Measurements from ENCODE around the gene CEPT1. TPM values are rescaled to one million over a fixed set of nuclear protein-coding genes. Genes with fewer than 3 reads are reported as not detected.

Gene CEPT1
- total and polyA plus RNA-seq, 2 of the 13 experiments (the other 11 are each of a cell fraction or from before 2014, with no cell fraction given): 35.7 to 48.2 TPM

GRCh38 chr1:111161843-111162487, 21.9 kb downstream of the CEPT1 start:
- ATAC-seq (no peak), DNase-seq (ENCODE audit: low spot score) (no peak), FAIRE-seq (no peak)
- H3K4me1 ChIP-seq (ENCODE audit: insufficient read depth, low read length): no peaks in the 10 kb centered on the region
- H3K4me3 ChIP-seq (replicated peaks in 1 of 3; ENCODE audit: insufficient read depth in 1 of 3, low read depth in 2 of 3, low read length in 3 of 3): no peak overlapping the region
- no peaks in the 10 kb centered on the region for H3K9me3 ChIP-seq (ENCODE audit: low read length)
- intact Hi-C loops (cut with micrococcal nuclease; ENCODE audit: unreplicated experiment): no loop called here
- no peak overlapping the region for H3K9ac ChIP-seq (ENCODE audit: insufficient read depth, low read depth, low read length)
- no TSS peak for BruUV-seq (replicated peaks)
- H3K79me2 ChIP-seq (ENCODE audit: insufficient read depth, low read length): peaks cover 3% of the 10 kb centered on the region
- H4K20me1 ChIP-seq (ENCODE audit: insufficient read depth, low read length): no peaks in the 10 kb centered on the region
- ChIA-PET CTCF (ENCODE audit: low intra/inter-chr PET ratio, low total read pairs) (no interaction called here), POLR2A (no interaction called here)
- H3K4me2 ChIP-seq (ENCODE audit: low read depth, low read length): no peak overlapping the region
- H3K27ac ChIP-seq (ENCODE audit: extremely low read length, insufficient read depth, low read length): no peak overlapping the region
- peaks cover 4 to 52% of the 10 kb centered on the region in 2 experiments for H3K36me3 ChIP-seq (replicated peaks in 1 of 2; ENCODE audit: control insufficient read depth in 1 of 2, insufficient read depth in 2 of 2, low read length in 2 of 2)
- TF ChIP-seq ERF (CRISPR knock-in tag; IDR thresholded peaks at IDR 0.05): no peak
- no peak for TF ChIP-seq NFKB2 (CRISPR knock-in tag; IDR thresholded peaks at IDR 0.05; ENCODE audit: borderline replicate concordance)
- TF ChIP-seq MTA1 (CRISPR knock-in tag; IDR thresholded peaks at IDR 0.05; ENCODE audit: borderline replicate concordance): no peak
- no peak for TF ChIP-seq IRF2 (CRISPR knock-in tag; IDR thresholded peaks at IDR 0.05)
- no peak for TF ChIP-seq GTF2F1 (IDR thresholded peaks at IDR 0.05; ENCODE audit: low read length)
- TF ChIP-seq, protein P1, sequence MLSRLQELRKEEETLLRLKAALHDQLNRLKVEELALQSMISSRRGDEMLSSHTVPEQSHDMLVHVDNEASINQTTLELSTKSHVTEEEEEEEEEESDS (CRISPR knock-in tag; IDR thresholded peaks at IDR 0.05; ENCODE audit: borderline replicate concordance): no peak
- no peak for TF ChIP-seq ZNF816 (CRISPR knock-in tag; IDR thresholded peaks at IDR 0.05; ENCODE audit: borderline replicate concordance)
- TF ChIP-seq ZNF577 (CRISPR knock-in tag; IDR thresholded peaks at IDR 0.05; ENCODE audit: borderline replicate concordance, low read depth): no peak
- H3K27me3 ChIP-seq (ENCODE audit: control insufficient read depth in 1 of 2, insufficient read depth in 2 of 2, low read length in 2 of 2): no peaks in the 10 kb centered on the region
- WGBS (ENCODE audit: low lambda C conversion rate): 97% methylated on average over 1 of the region's 1 CpG
- in situ Hi-C loops (cut with HindIII; ENCODE audit: extremely low pct_ligation_motif_present, low pct_unique_long_range_greater_than_20kb): no loop called here
- H2AFZ ChIP-seq (ENCODE audit: low read length): no peak overlapping the region

- H3K4me1 ChIP-seq (ENCODE audit: insufficient read depth, low read length): no peaks in the 10 kb centered on the region
- H3K9me3 ChIP-seq (ENCODE audit: low read length): no peaks in the 10 kb centered on the region
- POLR2A ChIA-PET: no interaction called here
- no peak overlapping the region for H3K4me3 ChIP-seq (replicated peaks in 1 of 3; ENCODE audit: insufficient read depth in 1 of 3, low read depth in 2 of 3, low read length in 3 of 3)
- 97% methylated on average over 2 of the region's 2 CpGs for WGBS (ENCODE audit: low lambda C conversion rate)
- CTCF ChIA-PET (ENCODE audit: low intra/inter-chr PET ratio, low total read pairs): no interaction called here
- no peaks in the 10 kb centered on the region for H3K79me2 ChIP-seq (ENCODE audit: insufficient read depth, low read length)
- H2AFZ ChIP-seq (ENCODE audit: low read length): no peak overlapping the region
- no peak for FAIRE-seq
- no peaks in the 10 kb centered on the region for H4K20me1 ChIP-seq (ENCODE audit: insufficient read depth, low read length)
- no peaks in the 10 kb centered on the region for H3K27me3 ChIP-seq (ENCODE audit: control insufficient read depth in 1 of 2, insufficient read depth in 2 of 2, low read length in 2 of 2)
- BruUV-seq (replicated peaks): TSS peak; percentile 21
- intact Hi-C loops (cut with micrococcal nuclease; ENCODE audit: unreplicated experiment) (no loop called here), in situ Hi-C loops (cut with HindIII; ENCODE audit: extremely low pct_ligation_motif_present, low pct_unique_long_range_greater_than_20kb) (no loop called here)
- TF ChIP-seq NFYB (CRISPR knock-in tag; IDR thresholded peaks at IDR 0.05): no peak
- TF ChIP-seq CCDC6 (CRISPR knock-in tag; IDR thresholded peaks at IDR 0.05): no peak
- TF ChIP-seq FOXK1 (CRISPR knock-in tag; IDR thresholded peaks at IDR 0.05; ENCODE audit: borderline replicate concordance, low read depth): no peak
- TF ChIP-seq TERF1 (CRISPR knock-in tag; IDR thresholded peaks at IDR 0.05): no peak
- TF ChIP-seq POLR2G (IDR thresholded peaks at IDR 0.05; ENCODE audit: low read depth, low read length): no peak
- no peak for TF ChIP-seq KLF16 (CRISPR knock-in tag; IDR thresholded peaks at IDR 0.05)
- H3K9ac ChIP-seq (ENCODE audit: insufficient read depth, low read depth, low read length): no peak overlapping the region
- no peak overlapping the region for H3K27ac ChIP-seq (ENCODE audit: extremely low read length, insufficient read depth, low read length)
- no peak for DNase-seq (ENCODE audit: low spot score)
- no peak overlapping the region for H3K4me2 ChIP-seq (ENCODE audit: low read depth, low read length)
- peaks cover 4 to 51% of the 10 kb centered on the region in 2 experiments for H3K36me3 ChIP-seq (replicated peaks in 1 of 2; ENCODE audit: control insufficient read depth in 1 of 2, insufficient read depth in 2 of 2, low read length in 2 of 2)
- ATAC-seq: no peak
These were observed 22.5 kb downstream of the CEPT1 start for GRCh38 chr1:111162488-111162880.

All from HepG2 (cell line).